OCI-LY1 (cell line): ENCODE results near the gene FOXD1.
"Not testable (repeated sequence)": the region's sequence is repeated elsewhere in the genome, so short reads cannot be mapped to it uniquely, and the experiment has no call there.

Experiments used
- H2AFZ ChIP-seq: fragments of 200-600 bp; sonication (generic), shearing (Covaris generic); 2 replicates; pipeline ENCODE4 v1.6.0; 2014; ENCODE audit warnings: antibody characterized with exemption, mild to moderate bottlenecking, low read length
- H3F3A ChIP-seq: fragments of 200-600 bp; sonication (generic), shearing (Covaris generic); 2 replicates; pipeline ENCODE4 v1.6.0; 2014; ENCODE audit warnings: mild to moderate bottlenecking, antibody characterized with exemption, low read length, moderate library complexity; ENCODE audit not compliant: insufficient read depth
- H3K27ac ChIP-seq: fragments of 200-600 bp; sonication (generic); 2 replicates; pipeline ENCODE4 v1.5.1; 2014; ENCODE audit warnings: low read length, mixed run types, mild to moderate bottlenecking, low read depth; ENCODE audit not compliant: poor library complexity, severe bottlenecking
- H3K27me3 ChIP-seq: fragments of 200-600 bp; sonication (generic); 2 replicates; pipeline ENCODE4 v1.6.0; 2014; ENCODE audit warnings: antibody characterized with exemption, mild to moderate bottlenecking, low read length, moderate library complexity; ENCODE audit not compliant: insufficient read depth
- H3K36me3 ChIP-seq: fragments of 200-600 bp; sonication (generic); 2 replicates; pipeline ENCODE4 v1.6.1; 2014; ENCODE audit warnings: mild to moderate bottlenecking, antibody characterized with exemption, low read length, moderate library complexity, mixed read lengths; ENCODE audit not compliant: insufficient read depth
- H3K4me1 ChIP-seq: fragments of 200-600 bp; sonication (generic); 2 replicates; pipeline ENCODE4 v1.5.1; 2014; ENCODE audit warnings: mild to moderate bottlenecking, low read length, moderate library complexity; ENCODE audit not compliant: insufficient read depth, severe bottlenecking
- H3K4me2 ChIP-seq: fragments of 200-600 bp; sonication (generic), shearing (Covaris generic); 2 replicates; pipeline ENCODE4 v1.6.1; 2014; ENCODE audit warnings: low read length
- H3K4me3 ChIP-seq: fragments of 200-600 bp; sonication (generic); 2 replicates; pipeline ENCODE4 v1.5.1; 2014; ENCODE audit warnings: low read length, low read depth, mild to moderate bottlenecking, mixed read lengths; ENCODE audit not compliant: poor library complexity, severe bottlenecking
- H3K79me2 ChIP-seq: fragments of 200-600 bp; shearing (Covaris generic); 2 replicates; pipeline ENCODE4 v1.6.1; 2016; ENCODE audit warnings: mixed run types, low read length, mixed read lengths; ENCODE audit not compliant: insufficient read depth
- H3K9ac ChIP-seq: fragments of 200-600 bp; sonication (generic), shearing (Covaris generic); 2 replicates; pipeline ENCODE4 v1.6.1; 2014; ENCODE audit warnings: mild to moderate bottlenecking, low read length, mixed read lengths
- H3K9me2 ChIP-seq: fragments of 200-600 bp; sonication (generic), shearing (Covaris generic); 2 replicates; pipeline ENCODE4 v1.6.1; 2014; ENCODE audit warnings: low read depth, mild to moderate bottlenecking, low read length, mixed read lengths
- H3K9me3 ChIP-seq: fragments of 200-600 bp; shearing (Covaris generic); 2 replicates; pipeline ENCODE4 v1.6.1; 2014; ENCODE audit warnings: low read length, mixed read lengths
- H4K20me1 ChIP-seq: fragments of 200-600 bp; sonication (generic), shearing (Covaris generic); 2 replicates; pipeline ENCODE4 v1.6.0; 2016; ENCODE audit warnings: mild to moderate bottlenecking, low read length; ENCODE audit not compliant: insufficient read depth
- CTCF ChIP-seq: fragments of 200-600 bp; sonication (generic), shearing (Covaris generic); IDR thresholded peaks from 2 replicates; pipeline ENCODE4 v1.5.1; 2017; ENCODE audit warnings: mild to moderate bottlenecking, antibody characterized with exemption, low read length, moderate library complexity, mixed read lengths
- EZH2 ChIP-seq: fragments of 200-600 bp; sonication (generic), shearing (Covaris generic); IDR thresholded peaks from 2 replicates; pipeline ENCODE4 v1.8.0; 2017; ENCODE audit warnings: borderline replicate concordance, mixed run types, mild to moderate bottlenecking, antibody characterized with exemption, low read length, moderate library complexity, mixed read lengths

The FOXD1 gene

DNA sequence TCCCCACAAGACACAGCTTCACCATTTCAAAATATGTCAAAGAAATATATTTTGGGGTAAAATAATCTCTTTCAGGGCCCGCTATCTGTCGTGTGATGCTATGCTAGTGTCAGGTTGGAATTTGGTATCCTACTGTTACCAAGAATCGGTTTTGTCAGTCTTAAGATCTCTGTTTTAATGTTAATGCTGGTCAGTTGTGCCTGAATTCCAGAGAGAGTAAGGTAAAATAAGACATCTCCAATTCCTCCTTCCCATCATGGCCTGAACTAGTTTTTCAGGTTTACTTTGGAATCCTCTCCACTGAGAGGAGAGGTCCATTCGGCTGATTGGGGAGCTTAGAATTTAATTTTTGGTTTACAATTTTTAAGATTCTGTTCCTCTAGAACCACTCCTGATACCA, 39.2 kb upstream of the FOXD1 start:
- H3K9me2 ChIP-seq, result no peaks in the 10 kb centered on the region
- no peaks in the 10 kb centered on the region for H3K9me3 ChIP-seq
- no peaks in the 10 kb centered on the region for H3K27me3 ChIP-seq
- no peak for TF ChIP-seq EZH2
- TF ChIP-seq CTCF, result no peak
- H3K79me2 ChIP-seq, result no peaks in the 10 kb centered on the region
- H4K20me1 ChIP-seq, result no peaks in the 10 kb centered on the region
- no peaks in the 10 kb centered on the region for H3K4me1 ChIP-seq
- no peak overlapping the region for H3K4me3 ChIP-seq
- no peaks in the 10 kb centered on the region for H3K36me3 ChIP-seq
- H3F3A ChIP-seq, result no peaks in the 10 kb centered on the region
- no peak overlapping the region for H2AFZ ChIP-seq
- H3K4me2 ChIP-seq, result no peak overlapping the region
- H3K9ac ChIP-seq, result no peak overlapping the region
- no peak overlapping the region for H3K27ac ChIP-seq

DNA sequence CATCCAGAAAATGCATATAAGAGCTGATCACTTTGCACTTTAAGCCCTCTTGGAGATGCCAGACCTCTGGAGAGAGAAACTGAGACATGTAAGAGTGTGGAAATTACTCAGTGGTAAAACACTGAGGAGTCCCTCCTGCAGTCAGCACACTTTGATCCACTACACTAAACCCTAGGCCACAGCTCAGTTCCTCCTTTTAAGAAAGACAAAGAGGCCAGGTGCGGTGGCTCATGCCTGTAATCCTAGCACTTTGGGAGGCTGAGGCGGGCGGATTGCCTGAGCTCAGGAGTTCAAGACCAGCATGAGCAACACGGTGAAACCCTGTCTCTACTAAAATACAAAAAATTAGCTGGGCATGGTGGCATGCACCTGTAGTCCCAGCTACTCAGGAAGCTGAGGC, 38.7 kb upstream of the FOXD1 start:
- not testable (repeated sequence) for H3K9ac ChIP-seq, H3K79me2 ChIP-seq, H3K9me3 ChIP-seq, H3K4me2 ChIP-seq, H2AFZ ChIP-seq, H3K36me3 ChIP-seq, H3K9me2 ChIP-seq, H4K20me1 ChIP-seq, H3K27ac ChIP-seq, H3K4me1 ChIP-seq, H3K27me3 ChIP-seq, H3F3A ChIP-seq, H3K4me3 ChIP-seq

DNA sequence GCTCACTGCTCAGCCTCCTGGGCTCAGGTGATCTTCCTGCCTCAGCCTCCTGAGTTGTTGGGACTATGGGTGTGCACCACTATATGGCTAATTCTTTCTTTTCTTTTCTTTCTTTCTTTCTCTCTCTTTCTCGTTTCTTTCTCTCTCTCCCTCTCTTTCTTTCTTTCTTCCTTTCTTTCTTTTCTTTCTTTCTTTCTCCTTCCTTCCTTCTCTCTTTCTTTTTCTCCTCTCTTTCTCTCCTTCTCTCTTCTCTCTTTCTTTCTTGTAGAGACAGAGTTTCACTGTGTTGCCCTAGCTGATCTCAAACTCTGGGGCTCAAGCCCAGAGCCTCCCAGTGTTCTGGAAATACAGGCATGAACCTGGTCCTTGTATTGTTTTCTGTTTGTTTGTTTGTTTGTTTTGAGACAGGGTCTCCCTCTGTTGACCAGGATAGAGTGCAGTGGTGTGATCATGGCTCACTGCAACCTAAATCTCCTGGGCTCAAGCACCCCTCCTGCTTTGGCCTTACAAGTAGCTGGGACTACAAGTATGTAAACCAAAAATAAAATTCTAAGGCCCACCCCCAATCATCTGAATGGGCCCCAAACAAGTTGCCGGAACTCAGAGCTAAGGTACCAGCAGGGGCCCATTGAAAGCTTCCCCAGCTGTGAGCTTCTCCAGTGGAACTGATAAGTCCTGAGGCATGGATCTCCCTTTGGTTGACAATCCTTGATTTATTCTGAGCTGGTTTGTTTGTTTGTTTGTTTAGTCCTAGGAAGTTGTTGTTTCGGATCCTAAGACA, 37.7 kb upstream of the FOXD1 start:
- Histone ChIP-seq H3F3A (no peaks in the 10 kb centered on the region), H3K4me3 (no peak overlapping the region), H3K4me2 (no peak overlapping the region), H3K27ac (no peak overlapping the region), H3K36me3 (no peaks in the 10 kb centered on the region), H3K4me1 (no peaks in the 10 kb centered on the region), H3K9me2 (no peaks in the 10 kb centered on the region), H3K27me3 (no peaks in the 10 kb centered on the region), H3K9ac (no peak overlapping the region), H3K79me2 (no peaks in the 10 kb centered on the region), H4K20me1 (no peaks in the 10 kb centered on the region), H2AFZ (no peak overlapping the region), H3K9me3 (no peaks in the 10 kb centered on the region)
- no peak for TF ChIP-seq CTCF
- TF ChIP-seq EZH2, result no peak

DNA sequence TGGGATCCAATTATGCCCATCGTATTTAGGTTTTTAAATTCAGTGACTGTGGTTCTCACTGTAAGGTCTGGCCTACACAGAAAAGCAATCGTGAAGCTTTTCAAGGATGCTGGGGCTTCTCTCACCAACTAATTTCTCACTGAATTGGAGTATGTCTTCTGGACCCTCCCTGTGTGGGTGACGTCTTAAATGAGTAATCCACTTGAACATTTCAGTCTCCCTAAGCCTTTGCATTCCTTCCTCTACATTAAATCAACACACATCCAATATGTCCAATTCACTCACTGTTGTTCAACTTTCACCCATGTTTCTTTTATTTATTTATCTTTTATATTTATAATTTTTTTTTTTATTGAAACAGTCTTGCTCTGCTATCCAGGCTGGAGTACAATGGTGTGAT, 37.1 kb upstream of the FOXD1 start:
- Histone ChIP-seq H3K9me2 (no peaks in the 10 kb centered on the region), H3K4me1 (no peaks in the 10 kb centered on the region), H3F3A (no peaks in the 10 kb centered on the region), H3K27me3 (no peaks in the 10 kb centered on the region), H3K27ac (no peak overlapping the region), H3K36me3 (no peaks in the 10 kb centered on the region), H3K9ac (no peak overlapping the region), H2AFZ (no peak overlapping the region), H3K4me3 (no peak overlapping the region), H3K4me2 (no peak overlapping the region), H3K79me2 (no peaks in the 10 kb centered on the region), H4K20me1 (no peaks in the 10 kb centered on the region), H3K9me3 (no peaks in the 10 kb centered on the region)
- TF ChIP-seq CTCF (no peak), EZH2 (no peak)
